Adrenal gland (tissue), 5 donors: ENCODE measurements around the gene CREB5.

ENCODE experiments used
- POLR2A ChIP-seq, 2 donors: fragments of 450-650 bp; IDR thresholded peaks; one replicate each; pipeline ENCODE4 v1.6.1; 2017; ENCODE audit warnings: antibody characterized with exemption in 2 of 2, mild to moderate bottlenecking in 2 of 2, moderate library complexity in 1 of 2
- TF ChIP-seq, protein P1 (sequence below), 6 experiments: fragments of 450-650 bp in 4 of 6; fragments of 200-600 bp in 2 of 6; sonication (generic) in 1 of 6; IDR thresholded peaks; 1 replicate in 5 of 6; 2 replicates in 1 of 6; pipeline versions ENCODE4 v1.5.1 to v1.8.0; 2016 to 2021; ENCODE audit warnings: antibody characterized with exemption in 6 of 6, mild to moderate bottlenecking in 2 of 6, moderate library complexity in 1 of 6
- donor health status: DM: no; HTN: no; CAD: no.

DNA sequence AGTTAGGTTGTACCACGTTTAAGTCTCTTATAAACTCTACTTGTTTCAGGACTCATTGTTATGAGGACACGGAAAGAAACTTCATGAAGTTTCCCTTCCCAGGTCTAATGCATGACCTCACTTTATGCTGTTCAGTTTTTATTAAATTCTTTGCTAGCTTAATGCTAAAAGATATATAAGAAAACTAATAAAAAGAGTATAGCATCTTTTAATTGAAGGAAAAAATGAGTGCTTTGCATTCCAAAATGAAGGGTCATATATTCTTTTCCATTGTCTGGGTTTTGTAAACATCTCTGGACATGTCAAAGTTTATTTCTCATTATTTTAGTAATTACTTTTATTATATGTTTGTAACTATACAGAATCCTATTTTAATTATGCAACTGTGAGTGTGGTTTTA lies 255.8 kb downstream of the CREB5 start:
- TF ChIP-seq, protein P1, sequence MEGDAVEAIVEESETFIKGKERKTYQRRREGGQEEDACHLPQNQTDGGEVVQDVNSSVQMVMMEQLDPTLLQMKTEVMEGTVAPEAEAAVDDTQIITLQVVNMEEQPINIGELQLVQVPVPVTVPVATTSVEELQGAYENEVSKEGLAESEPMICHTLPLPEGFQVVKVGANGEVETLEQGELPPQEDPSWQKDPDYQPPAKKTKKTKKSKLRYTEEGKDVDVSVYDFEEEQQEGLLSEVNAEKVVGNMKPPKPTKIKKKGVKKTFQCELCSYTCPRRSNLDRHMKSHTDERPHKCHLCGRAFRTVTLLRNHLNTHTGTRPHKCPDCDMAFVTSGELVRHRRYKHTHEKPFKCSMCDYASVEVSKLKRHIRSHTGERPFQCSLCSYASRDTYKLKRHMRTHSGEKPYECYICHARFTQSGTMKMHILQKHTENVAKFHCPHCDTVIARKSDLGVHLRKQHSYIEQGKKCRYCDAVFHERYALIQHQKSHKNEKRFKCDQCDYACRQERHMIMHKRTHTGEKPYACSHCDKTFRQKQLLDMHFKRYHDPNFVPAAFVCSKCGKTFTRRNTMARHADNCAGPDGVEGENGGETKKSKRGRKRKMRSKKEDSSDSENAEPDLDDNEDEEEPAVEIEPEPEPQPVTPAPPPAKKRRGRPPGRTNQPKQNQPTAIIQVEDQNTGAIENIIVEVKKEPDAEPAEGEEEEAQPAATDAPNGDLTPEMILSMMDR (IDR thresholded peaks at IDR 0.05), result no peak
- no peak for TF ChIP-seq POLR2A (IDR thresholded peaks at IDR 0.05)
